GM23338 (cell line): ENCODE measurements around the gene KDM4B. TPM values are rescaled to one million over a fixed set of nuclear protein-coding genes. Genes with fewer than 3 reads are reported as not detected.

ENCODE experiments used
- ATAC-seq: fragments of 200-7000 bp; cut with Tn5 transposase; 3 replicates; pipeline ENCODE4 v1.9.1; 2020
- DNase-seq: peaks from one replicate; pipeline ENCODE4 v3.0.0-alpha.2; 2015; ENCODE audit warnings: low spot score
- H2AFZ ChIP-seq: fragments of 200-600 bp; sonication (generic); 2 replicates; pipeline ENCODE4 v1.8.0; 2016; ENCODE audit warnings: antibody characterized with exemption, mild to moderate bottlenecking, moderate library complexity
- H3F3A ChIP-seq: fragments of 200-600 bp; sonication (generic); replicated peaks from 2 replicates; pipeline ENCODE4 v1.8.0; 2017; ENCODE audit warnings: antibody characterized with exemption, mixed run types, low read depth
- H3K27ac ChIP-seq: fragments of 200-600 bp; sonication (generic); 2 replicates; pipeline ENCODE4 v1.6.1; 2016; ENCODE audit warnings: low read depth
- H3K27me3 ChIP-seq: fragments of 200-600 bp; sonication (generic); 2 replicates; pipeline ENCODE4 v1.8.0; 2016; ENCODE audit warnings: mild to moderate bottlenecking, mixed run types, moderate library complexity; ENCODE audit not compliant: insufficient read depth
- H3K36me3 ChIP-seq: fragments of 200-600 bp; sonication (generic); 2 replicates; pipeline ENCODE4 v1.8.0; 2016; ENCODE audit warnings: mild to moderate bottlenecking; ENCODE audit not compliant: insufficient read depth
- H3K4me1 ChIP-seq: fragments of 200-600 bp; sonication (generic); 2 replicates; pipeline ENCODE4 v1.8.0; 2016; ENCODE audit warnings: mild to moderate bottlenecking, moderate library complexity; ENCODE audit not compliant: insufficient read depth
- H3K4me2 ChIP-seq: fragments of 200-600 bp; sonication (generic); 2 replicates; pipeline ENCODE4 v1.7.1; 2017; ENCODE audit warnings: mixed run types
- H3K4me3 ChIP-seq: fragments of 200-600 bp; sonication (generic); 2 replicates; pipeline ENCODE4 v1.6.1; 2016; ENCODE audit warnings: mixed run types
- H3K79me2 ChIP-seq: fragments of 200-600 bp; sonication (generic); replicated peaks from 2 replicates; pipeline ENCODE4 v1.8.0; 2017; ENCODE audit warnings: mild to moderate bottlenecking; ENCODE audit not compliant: insufficient read depth
- H3K9me2 ChIP-seq: fragments of 200-600 bp; sonication (generic); 2 replicates; pipeline ENCODE4 v1.8.0; 2017; ENCODE audit not compliant: insufficient read depth
- H4K20me1 ChIP-seq: fragments of 200-600 bp; sonication (generic); replicated peaks from 2 replicates; pipeline ENCODE4 v1.8.0; 2017; ENCODE audit warnings: mild to moderate bottlenecking; ENCODE audit not compliant: insufficient read depth
- H3K27ac Mint-ChIP-seq: 2 replicates; pipeline ENCODE4 v1.8.0; 2020; ENCODE audit warnings: inconsistent platforms, mild to moderate bottlenecking, moderate library complexity, mixed read lengths
- H3K27me3 Mint-ChIP-seq: 3 replicates; pipeline ENCODE4 v1.8.0; 2022; ENCODE audit warnings: low read depth, mild to moderate bottlenecking, moderate library complexity, mixed read lengths, inconsistent platforms; ENCODE audit not compliant: insufficient read depth, poor library complexity
- H3K36me3 Mint-ChIP-seq: 3 replicates; pipeline ENCODE4 v1.8.0; 2021; ENCODE audit warnings: low read depth, mild to moderate bottlenecking, inconsistent platforms, moderate library complexity, mixed read lengths
- H3K4me1 Mint-ChIP-seq: 3 replicates; pipeline ENCODE4 v1.8.0; 2020; ENCODE audit warnings: mild to moderate bottlenecking, inconsistent platforms, mixed read lengths
- H3K4me3 Mint-ChIP-seq: 3 replicates; pipeline ENCODE4 v1.8.0; 2021; ENCODE audit warnings: moderate library complexity, mild to moderate bottlenecking, inconsistent platforms, mixed read lengths
- H3K9me3 Mint-ChIP-seq: 3 replicates; pipeline ENCODE4 v1.8.0; 2020; ENCODE audit warnings: moderate library complexity, mild to moderate bottlenecking, inconsistent platforms, mixed read lengths
- CREB1 ChIP-seq: fragments of 250-450 bp; sonication (Bioruptor Pico); IDR thresholded peaks from 2 replicates; pipeline ENCODE4 v1.5.0; 2020; ENCODE audit warnings: low read depth, mild to moderate bottlenecking, moderate library complexity
- EZH2phosphoT487 ChIP-seq: fragments of 200-600 bp; sonication (generic); IDR thresholded peaks from one replicate; pipeline ENCODE4 v1.8.1; 2018; ENCODE audit warnings: antibody characterized with exemption; ENCODE audit not compliant: unreplicated experiment
- JUNB ChIP-seq: IDR thresholded peaks from one replicate; pipeline ENCODE4 v1.6.1; 2016; ENCODE audit warnings: antibody characterized with exemption; ENCODE audit not compliant: unreplicated experiment
- NANOG ChIP-seq: IDR thresholded peaks from 2 replicates; pipeline ENCODE4 v1.6.1; 2016; ENCODE audit warnings: antibody characterized with exemption, borderline replicate concordance
- POLR2AphosphoS5 ChIP-seq: IDR thresholded peaks from 2 replicates; pipeline ENCODE4 v1.6.1; 2016; ENCODE audit warnings: antibody characterized with exemption, low read depth
- ZNF114 ChIP-seq: fragments of 250-450 bp; sonication (Bioruptor Pico); IDR thresholded peaks from 2 replicates; pipeline ENCODE4 v1.5.0; 2020; ENCODE audit warnings: mild to moderate bottlenecking, moderate library complexity
- ZNF331 ChIP-seq: fragments of 250-450 bp; sonication (Bioruptor Pico); IDR thresholded peaks from 2 replicates; pipeline ENCODE4 v1.5.0; 2020; ENCODE audit warnings: low read depth, mild to moderate bottlenecking, moderate library complexity
- polyA plus RNA-seq: library from polyadenylated mRNA; unstranded; fragments of >200 nt; fragmentation: Nextera tagmentation; extraction: Ambion mirVana; gene quantifications from 2 replicates; pipeline ENCODE4 v1.2.1, GENCODE V29; 2016
- total RNA-seq: library from RNA; depleted of rRNA; stranded (reverse); fragments of >200 nt; shearing (Covaris generic); gene quantifications from 2 replicates; pipeline ENCODE4 v1.2.3, GENCODE V29; 2014
- TF ChIP-seq, protein P1 (sequence below), 2 experiments: fragments of 200-600 bp in 1 of 2; sonication (generic) in 1 of 2; conservative IDR thresholded peaks; 2 replicates each; pipeline versions ENCODE4 v1.5.1 to v1.6.1; 2016 to 2017; ENCODE audit warnings: antibody characterized with exemption in 2 of 2, low read depth in 2 of 2, mild to moderate bottlenecking in 2 of 2, moderate library complexity in 1 of 2
- TF ChIP-seq, protein P2 (sequence below): IDR thresholded peaks from one replicate; pipeline ENCODE4 v1.6.1; 2018; ENCODE audit warnings: antibody characterized with exemption; ENCODE audit not compliant: unreplicated experiment

The KDM4B gene
- total and polyA plus RNA-seq, 2 experiments from 2014 or later = 9.1 to 27.6 TPM

DNA sequence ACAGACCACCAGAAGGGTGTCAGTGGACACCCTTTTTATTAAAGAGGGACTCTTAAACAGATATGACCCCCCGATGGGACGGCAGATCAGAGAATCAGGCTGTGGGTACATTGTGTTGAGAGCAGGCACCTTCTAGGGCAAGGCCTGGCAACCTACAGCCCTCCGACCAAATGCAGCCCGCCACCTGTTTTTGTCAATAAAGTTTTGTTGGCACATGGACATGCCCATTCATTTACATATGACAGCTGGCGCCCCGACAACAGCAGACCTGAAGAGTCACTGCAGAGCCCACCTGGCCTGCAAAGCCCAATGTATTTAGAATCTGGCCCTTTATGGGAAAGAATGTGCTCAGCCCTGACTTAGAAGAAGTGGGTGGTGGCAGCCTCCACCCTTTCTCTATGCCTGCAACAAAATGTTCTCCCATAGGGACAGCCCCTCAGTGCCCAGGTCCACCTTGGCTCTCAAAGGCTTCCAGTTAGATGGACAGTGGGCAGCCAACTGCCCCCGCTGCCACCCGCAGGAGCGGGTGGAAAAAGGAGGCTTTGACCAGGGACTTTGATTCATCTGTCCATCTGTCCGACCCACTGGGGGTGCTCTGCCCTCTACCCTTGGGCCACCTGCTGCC is 186.8 kb downstream of the KDM4B start:
- Mint-ChIP-seq H3K9me3 (peaks cover 28% of the 10 kb centered on the region), H3K36me3 (peaks cover 16% of the 10 kb centered on the region), H3K27ac (peak overlapping the region; percentile 6; the same call in 1 of the 2 replicates), H3K27me3 (peaks cover 16% of the 10 kb centered on the region), H3K4me1 (peaks cover 17% of the 10 kb centered on the region), H3K4me3 (no peak overlapping the region)
- no peak for DNase-seq
- Histone ChIP-seq H3K9me2 (no peaks in the 10 kb centered on the region), H3K27ac (no peak overlapping the region), H3F3A (0 out of 2 replicates have a peak, but pooled peaks cover 5% of the 10 kb centered on the region), H3K4me3 (no peak overlapping the region), H2AFZ (no peak overlapping the region), H3K79me2 (no peaks in the 10 kb centered on the region), H3K4me1 (peaks cover 3% of the 10 kb centered on the region), H3K4me2 (no peak overlapping the region), H4K20me1 (no peaks in the 10 kb centered on the region), H3K36me3 (no peaks in the 10 kb centered on the region), H3K27me3 (no peaks in the 10 kb centered on the region)
- ATAC-seq = no peak
- TF ChIP-seq, protein P1, sequence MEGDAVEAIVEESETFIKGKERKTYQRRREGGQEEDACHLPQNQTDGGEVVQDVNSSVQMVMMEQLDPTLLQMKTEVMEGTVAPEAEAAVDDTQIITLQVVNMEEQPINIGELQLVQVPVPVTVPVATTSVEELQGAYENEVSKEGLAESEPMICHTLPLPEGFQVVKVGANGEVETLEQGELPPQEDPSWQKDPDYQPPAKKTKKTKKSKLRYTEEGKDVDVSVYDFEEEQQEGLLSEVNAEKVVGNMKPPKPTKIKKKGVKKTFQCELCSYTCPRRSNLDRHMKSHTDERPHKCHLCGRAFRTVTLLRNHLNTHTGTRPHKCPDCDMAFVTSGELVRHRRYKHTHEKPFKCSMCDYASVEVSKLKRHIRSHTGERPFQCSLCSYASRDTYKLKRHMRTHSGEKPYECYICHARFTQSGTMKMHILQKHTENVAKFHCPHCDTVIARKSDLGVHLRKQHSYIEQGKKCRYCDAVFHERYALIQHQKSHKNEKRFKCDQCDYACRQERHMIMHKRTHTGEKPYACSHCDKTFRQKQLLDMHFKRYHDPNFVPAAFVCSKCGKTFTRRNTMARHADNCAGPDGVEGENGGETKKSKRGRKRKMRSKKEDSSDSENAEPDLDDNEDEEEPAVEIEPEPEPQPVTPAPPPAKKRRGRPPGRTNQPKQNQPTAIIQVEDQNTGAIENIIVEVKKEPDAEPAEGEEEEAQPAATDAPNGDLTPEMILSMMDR (conservative IDR thresholded peaks at IDR 0.05; ENCODE audit: low read depth in 2 of 2) = no peak

GRCh38 chr19:5156231-5156986 is 187.5 kb downstream of the KDM4B start:
- Histone ChIP-seq H3K27ac (no peak overlapping the region), H3K4me2 (no peak overlapping the region), H3K4me3 (no peak overlapping the region), H3K27me3 (no peaks in the 10 kb centered on the region), H3F3A (0 out of 2 replicates have a peak, but pooled peaks cover 5% of the 10 kb centered on the region), H3K79me2 (no peaks in the 10 kb centered on the region), H4K20me1 (no peaks in the 10 kb centered on the region), H3K9me2 (no peaks in the 10 kb centered on the region), H3K4me1 (no peaks in the 10 kb centered on the region), H3K36me3 (no peaks in the 10 kb centered on the region), H2AFZ (no peak overlapping the region)
- Mint-ChIP-seq H3K4me1 (peaks cover 16% of the 10 kb centered on the region), H3K4me3 (no peak overlapping the region), H3K27me3 (peaks cover 16% of the 10 kb centered on the region), H3K36me3 (peaks cover 16% of the 10 kb centered on the region), H3K27ac (0 out of 2 replicates have a peak overlapping the region, but pooled peaks have one; percentile 6), H3K9me3 (peaks cover 29% of the 10 kb centered on the region)
- DNase-seq = no peak
- no peak for ATAC-seq
- TF ChIP-seq, protein P2, sequence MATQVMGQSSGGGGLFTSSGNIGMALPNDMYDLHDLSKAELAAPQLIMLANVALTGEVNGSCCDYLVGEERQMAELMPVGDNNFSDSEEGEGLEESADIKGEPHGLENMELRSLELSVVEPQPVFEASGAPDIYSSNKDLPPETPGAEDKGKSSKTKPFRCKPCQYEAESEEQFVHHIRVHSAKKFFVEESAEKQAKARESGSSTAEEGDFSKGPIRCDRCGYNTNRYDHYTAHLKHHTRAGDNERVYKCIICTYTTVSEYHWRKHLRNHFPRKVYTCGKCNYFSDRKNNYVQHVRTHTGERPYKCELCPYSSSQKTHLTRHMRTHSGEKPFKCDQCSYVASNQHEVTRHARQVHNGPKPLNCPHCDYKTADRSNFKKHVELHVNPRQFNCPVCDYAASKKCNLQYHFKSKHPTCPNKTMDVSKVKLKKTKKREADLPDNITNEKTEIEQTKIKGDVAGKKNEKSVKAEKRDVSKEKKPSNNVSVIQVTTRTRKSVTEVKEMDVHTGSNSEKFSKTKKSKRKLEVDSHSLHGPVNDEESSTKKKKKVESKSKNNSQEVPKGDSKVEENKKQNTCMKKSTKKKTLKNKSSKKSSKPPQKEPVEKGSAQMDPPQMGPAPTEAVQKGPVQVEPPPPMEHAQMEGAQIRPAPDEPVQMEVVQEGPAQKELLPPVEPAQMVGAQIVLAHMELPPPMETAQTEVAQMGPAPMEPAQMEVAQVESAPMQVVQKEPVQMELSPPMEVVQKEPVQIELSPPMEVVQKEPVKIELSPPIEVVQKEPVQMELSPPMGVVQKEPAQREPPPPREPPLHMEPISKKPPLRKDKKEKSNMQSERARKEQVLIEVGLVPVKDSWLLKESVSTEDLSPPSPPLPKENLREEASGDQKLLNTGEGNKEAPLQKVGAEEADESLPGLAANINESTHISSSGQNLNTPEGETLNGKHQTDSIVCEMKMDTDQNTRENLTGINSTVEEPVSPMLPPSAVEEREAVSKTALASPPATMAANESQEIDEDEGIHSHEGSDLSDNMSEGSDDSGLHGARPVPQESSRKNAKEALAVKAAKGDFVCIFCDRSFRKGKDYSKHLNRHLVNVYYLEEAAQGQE = no peak
- no peak for TF ChIP-seq ZNF114 (CRISPR knock-in tag)
- TF ChIP-seq EZH2phosphoT487 = no peak
- TF ChIP-seq JUNB = no peak
- no peak for TF ChIP-seq NANOG
- TF ChIP-seq ZNF331 (CRISPR knock-in tag) = no peak
- TF ChIP-seq CREB1 (CRISPR knock-in tag) = no peak
- no peak for TF ChIP-seq POLR2AphosphoS5
- TF ChIP-seq, protein P1 (conservative IDR thresholded peaks at IDR 0.05; ENCODE audit: low read depth in 2 of 2) = no peak
